ENCODE data around the gene STK17B. TPM values are rescaled to one million over a fixed set of nuclear protein-coding genes. Genes with fewer than 3 reads are reported as not detected.

Gene STK17B
- total and polyA plus RNA-seq, 12 donors = 2.0 to 20.4 (median 3.7) TPM

DNA sequence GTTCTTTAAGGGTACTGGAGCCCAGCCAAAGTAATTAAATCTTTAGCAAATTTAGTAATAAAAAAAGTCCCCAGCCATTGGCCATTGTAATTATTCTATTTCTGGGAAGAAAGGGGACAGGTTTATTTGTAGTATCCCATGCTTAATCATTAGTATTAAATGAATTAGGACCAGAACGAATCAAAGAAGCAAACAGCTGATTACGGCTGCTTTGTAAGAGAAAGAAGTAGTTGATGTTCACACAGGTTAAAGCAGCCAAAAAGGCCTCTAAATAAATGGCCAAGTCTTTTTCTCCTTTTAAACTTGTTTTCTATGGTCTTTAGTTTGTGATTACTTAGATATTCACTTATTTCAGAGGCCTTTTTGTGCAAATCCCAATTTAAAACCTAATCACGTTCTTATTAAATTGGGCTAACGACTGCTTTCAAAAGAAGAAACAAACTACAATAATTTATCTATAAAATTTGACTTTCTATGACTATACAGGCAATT, 54.1 kb downstream of the STK17B start:
- intact Hi-C loops (cut with DNase I) = no loop called here
- Histone ChIP-seq H3K27ac (no peak overlapping the region), H3K36me3 (no peaks in the 10 kb centered on the region), H3K4me1 (peaks cover 0 to 23% (median 17%) of the 10 kb centered on the region in 9 donors), H3K27me3 (no peaks in the 10 kb centered on the region), H3K4me3 (no peak overlapping the region), H3K9me3 (no peaks in the 10 kb centered on the region)
- no peak for DNase-seq
- no peak for ATAC-seq
- no peak for TF ChIP-seq CTCF (IDR thresholded peaks at IDR 0.05)
- WGBS, 2 donors = 95 to 96% methylated on average over 4 of the region's 4 CpGs

DNA sequence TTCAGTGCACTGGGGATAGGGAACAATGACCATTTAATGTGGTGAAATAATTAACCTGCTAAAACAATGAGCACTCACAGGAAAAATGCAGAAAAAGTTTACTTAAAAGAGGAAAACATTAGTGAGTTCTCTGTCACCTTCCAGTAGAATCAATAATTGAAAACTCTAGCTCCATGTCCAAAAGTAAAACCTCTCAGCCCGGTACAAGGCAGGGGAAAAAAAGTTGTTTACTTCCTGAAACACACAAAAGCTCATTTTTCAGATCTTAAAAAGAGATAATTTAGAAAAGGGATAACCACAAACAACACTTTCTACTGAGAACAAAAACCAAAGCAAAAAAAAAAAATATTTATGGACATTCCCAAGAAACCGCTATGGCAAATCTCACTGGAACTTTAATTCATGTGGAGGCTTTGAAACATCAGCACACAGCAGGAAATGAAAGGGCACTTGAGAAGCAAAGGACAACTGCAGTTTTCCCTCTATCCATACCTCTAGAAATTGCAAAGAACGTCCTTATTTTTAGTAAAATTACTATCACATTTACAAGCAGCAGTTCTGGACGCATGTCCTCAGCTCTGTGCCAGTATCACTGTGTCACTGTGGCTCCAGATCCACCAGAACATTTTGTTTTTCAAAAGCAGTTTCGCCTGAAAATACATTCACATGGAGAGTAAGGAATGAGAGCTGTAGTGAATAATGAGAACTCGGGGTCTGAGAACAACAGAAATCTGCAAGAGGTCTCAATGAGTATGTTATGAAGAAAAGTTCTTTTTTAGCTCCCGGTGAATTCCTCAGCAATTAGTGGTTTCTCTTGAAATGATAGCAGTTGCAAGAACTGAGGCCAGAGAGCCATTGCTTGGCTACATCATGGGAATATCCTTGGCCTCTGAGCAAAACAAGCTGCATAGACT, 58.1 kb downstream of the STK17B start:
- no peak for TF ChIP-seq CTCF (IDR thresholded peaks at IDR 0.05)
- Histone ChIP-seq H3K36me3 (no peaks in the 10 kb centered on the region), H3K27ac (peak overlapping the region in 9 of 10 donors; percentile 11 to 76 (median 61)), H3K4me3 (peak overlapping the region in 4 of 10 donors; percentile 0 to 25 (median 20)), H3K9me3 (no peaks in the 10 kb centered on the region), H3K27me3 (no peaks in the 10 kb centered on the region), H3K4me1 (peaks cover 0 to 27% (median 20%) of the 10 kb centered on the region in 9 donors)
- 37 to 49% methylated on average over 7 of the region's 7 CpGs for WGBS, 2 donors
- DNase-seq = no peak
- ATAC-seq = peak in 2 of 8 donors; percentile 39 to 92
- intact Hi-C loops (cut with DNase I) = no loop called here

DNA sequence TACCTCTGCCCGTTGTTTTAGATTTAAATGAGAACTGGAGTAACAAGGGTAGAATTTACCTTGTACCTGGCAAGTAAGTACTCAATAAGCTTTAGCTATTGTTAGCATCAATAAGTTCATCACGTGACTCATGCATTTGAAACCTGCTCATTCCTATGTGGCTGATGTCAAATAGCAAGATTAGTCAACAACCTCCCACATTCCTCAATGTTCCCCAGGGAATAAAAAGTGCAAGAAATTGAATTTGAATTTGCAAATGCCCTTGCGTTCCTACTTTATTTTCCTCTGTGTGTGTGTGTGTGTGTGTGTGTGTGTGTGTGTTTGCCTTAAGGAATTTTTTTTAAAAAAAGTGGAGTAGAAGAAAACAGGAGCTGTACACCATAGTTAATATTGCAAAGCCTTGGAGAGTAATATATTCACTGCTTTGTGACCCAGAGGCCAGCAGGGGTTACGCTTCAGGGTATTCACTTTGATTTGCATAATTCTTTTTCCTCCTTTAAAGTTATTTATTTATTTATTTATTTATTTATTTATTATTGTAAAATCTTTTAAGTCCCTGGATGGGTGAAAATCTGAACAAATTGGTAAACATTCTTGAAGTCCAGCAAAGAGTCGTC, 58.9 kb downstream of the STK17B start:
- Histone ChIP-seq H3K4me3 (peak overlapping the region in 2 of 10 donors; percentile 18 to 21), H3K9me3 (no peaks in the 10 kb centered on the region), H3K36me3 (no peaks in the 10 kb centered on the region), H3K27me3 (no peaks in the 10 kb centered on the region), H3K27ac (peak overlapping the region in 5 of 10 donors; percentile 54 to 76 (median 61)), H3K4me1 (peaks cover 0 to 27% (median 20%) of the 10 kb centered on the region in 9 donors)
- intact Hi-C loops (cut with DNase I) = no loop called here
- TF ChIP-seq CTCF (IDR thresholded peaks at IDR 0.05) = no peak
- no peak for DNase-seq
- ATAC-seq = no peak
- 55 to 61% methylated on average over 5 of the region's 5 CpGs for WGBS, 2 donors

DNA sequence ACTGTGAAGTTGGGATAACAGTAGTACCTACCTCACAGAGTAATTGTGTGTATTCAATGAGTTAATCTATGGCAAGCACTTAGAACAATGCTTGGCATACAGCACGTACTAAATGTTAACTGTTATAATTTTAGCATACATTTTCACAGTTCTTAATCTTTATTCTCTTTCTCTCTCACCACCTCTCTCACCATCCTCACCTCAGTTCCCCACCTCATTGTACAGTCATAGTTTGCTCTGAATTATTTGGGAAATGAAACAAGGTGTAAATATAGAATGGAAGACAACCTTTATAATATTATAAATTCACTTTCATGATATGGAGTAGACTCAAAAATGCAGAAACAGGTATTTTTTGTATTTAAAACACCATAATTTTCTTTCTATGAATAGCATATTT, 62.8 kb downstream of the STK17B start:
- H3K4me1 ChIP-seq = peaks cover 0 to 18% (median 16%) of the 10 kb centered on the region in 9 donors
- intact Hi-C loops (cut with DNase I) = no loop called here
- H3K4me3 ChIP-seq = no peak overlapping the region
- H3K36me3 ChIP-seq = no peaks in the 10 kb centered on the region
- WGBS, 2 donors = 37 to 48% methylated on average over 1 of the region's 1 CpG
- H3K9me3 ChIP-seq = no peaks in the 10 kb centered on the region
- DNase-seq (no peak), ATAC-seq (no peak)
- no peak for TF ChIP-seq CTCF (IDR thresholded peaks at IDR 0.05)
- no peak overlapping the region for H3K27ac ChIP-seq
- H3K27me3 ChIP-seq = no peaks in the 10 kb centered on the region
